Activated CD4-positive, alpha-beta T cell treated with anti-CD3 and anti-CD28 coated beads for 24 hours (primary cell): ENCODE measurements around the gene KIF1C.
A peak's percentile ranks its signal among the peaks of the same experiment; 100 is the strongest.
"Not testable (repeated sequence)": the region's sequence is repeated elsewhere in the genome, so short reads cannot be mapped to it uniquely, and the experiment has no call there.

Experiments used
- DNase-seq, 2 donors: peaks; one replicate each; pipeline ENCODE4 v3.0.0-alpha.2; 2020; ENCODE audit warnings: low read depth in 2 of 2

The KIF1C gene

GRCh38 chr17:5002121-5002788 is 4.5 kb downstream of the KIF1C start:
- DNase-seq, result no peak

GRCh38 chr17:5003214-5003867 is 5.6 kb downstream of the KIF1C start:
- no peak for DNase-seq

- DNase-seq, result no peak
These were observed 14.2 kb downstream of the KIF1C start for GRCh38 chr17:5011928-5012327.

- DNase-seq, result no peak
These were observed 16.6 kb downstream of the KIF1C start for GRCh38 chr17:5014357-5014756.

GRCh38 chr17:5019475-5019956 is 21.8 kb downstream of the KIF1C start:
- peak in 1 of 2 donors; percentile 6 for DNase-seq

GRCh38 chr17:5020502-5021023 is 22.8 kb downstream of the KIF1C start:
- DNase-seq, result no peak

GRCh38 chr17:5022171-5022711 is 24.5 kb downstream of the KIF1C start:
- no peak for DNase-seq

GRCh38 chr17:5023588-5024147 is 25.9 kb downstream of the KIF1C start:
- no peak for DNase-seq

GRCh38 chr17:5024604-5025003 is 26.9 kb downstream of the KIF1C start:
- no peak for DNase-seq

GRCh38 chr17:5027299-5027698 is 29.5 kb downstream of the KIF1C start:
- DNase-seq, result no peak

GRCh38 chr17:5027916-5028315 is 30.2 kb downstream of the KIF1C start:
- no peak for DNase-seq

GRCh38 chr17:5030168-5030567 is 32.4 kb downstream of the KIF1C start:
- not testable (repeated sequence) for DNase-seq

GRCh38 chr17:5031365-5032082 is 33.8 kb downstream of the KIF1C start:
- DNase-seq, result peak; percentile 72 to 84

- DNase-seq, result no peak
These were observed 35.1 kb downstream of the KIF1C start for GRCh38 chr17:5032865-5033264.

GRCh38 chr17:5033352-5034015 is 35.7 kb downstream of the KIF1C start:
- no peak for DNase-seq

GRCh38 chr17:5034063-5034462 is 36.3 kb downstream of the KIF1C start:
- DNase-seq, result no peak

- no peak for DNase-seq
These were observed 36.9 kb downstream of the KIF1C start for GRCh38 chr17:5034651-5035050.

GRCh38 chr17:5035315-5035714 is 37.6 kb downstream of the KIF1C start, which contains the start of gene SLC52A1:
Gene SLC52A1 (minus strand): TSS chr17:5035426. CDS start chr17:5034606, 820 bp downstream.
- no peak for DNase-seq

GRCh38 chr17:5042157-5043022 is 44.6 kb downstream of the KIF1C start:
- peak in 1 of 2 donors; percentile 11 for DNase-seq

- DNase-seq, result no peak
These were observed 45.8 kb downstream of the KIF1C start for GRCh38 chr17:5043524-5043923.
